Upper lobe of left lung (tissue), 6 donors: Measurements from ENCODE around the gene ANXA6. TPM values are rescaled to one million over a fixed set of nuclear protein-coding genes. Genes with fewer than 3 reads are reported as not detected.
A peak's percentile ranks its signal among the peaks of the same experiment; 100 is the strongest.
"Not testable (repeated sequence)": the region's sequence is repeated elsewhere in the genome, so short reads cannot be mapped to it uniquely, and the experiment has no call there.

Source experiments
- ATAC-seq, 2 donors: fragments of 200-7000 bp; cut with Tn5 transposase; one replicate each; pipeline ENCODE4 v1.9.1; 2022; ENCODE audit warnings: mild to moderate bottlenecking in 2 of 2, moderate library complexity in 2 of 2; ENCODE audit not compliant: low FRiP score in 2 of 2
- DNase-seq, 2 donors: peaks; one replicate each; pipeline ENCODE4 v3.0.0-alpha.2; 2019 to 2020
- H3K27ac ChIP-seq, 4 donors: fragments of 200-600 bp; sonication (generic); one replicate each; pipeline ENCODE4 v1.5.1; 2016 to 2019
- H3K27me3 ChIP-seq, 4 donors: fragments of 200-600 bp; sonication (generic); one replicate each; pipeline ENCODE4 v1.5.1; 2017 to 2019
- H3K36me3 ChIP-seq, 4 donors: fragments of 200-600 bp; sonication (generic); one replicate each; pipeline ENCODE4 v1.5.1; 2016 to 2019
- H3K4me1 ChIP-seq, 4 donors: fragments of 200-600 bp; sonication (generic); one replicate each; pipeline ENCODE4 v1.5.1; 2018 to 2019
- H3K4me3 ChIP-seq, 4 donors: fragments of 200-600 bp; sonication (generic); one replicate each; pipeline ENCODE4 v1.5.1; 2017 to 2019; ENCODE audit warnings: mild to moderate bottlenecking in 2 of 4, moderate library complexity in 1 of 4
- H3K9me3 ChIP-seq, 4 donors: fragments of 200-600 bp; sonication (generic); one replicate each; pipeline ENCODE4 v1.5.1; 2018 to 2019
- EP300 ChIP-seq, 4 donors: sonication (generic); formaldehyde crosslinking; IDR thresholded peaks; one replicate each; pipeline ENCODE4 v1.5.1; 2017; ENCODE audit warnings: antibody characterized with exemption in 4 of 4, control low read depth in 2 of 4
- POLR2A ChIP-seq, 4 donors: fragments of 450-650 bp; IDR thresholded peaks; one replicate each; pipeline ENCODE4 v1.5.1; 2016 to 2017; ENCODE audit warnings: antibody characterized with exemption in 4 of 4, mild to moderate bottlenecking in 2 of 4
- POLR2AphosphoS5 ChIP-seq, 2 donors: sonication (generic); formaldehyde crosslinking; IDR thresholded peaks; one replicate each; pipeline ENCODE4 v1.5.1; 2017; ENCODE audit warnings: antibody characterized with exemption in 2 of 2
- WGBS, 2 donors: methylation state at CpG; one replicate each; pipeline ENCODE4 v1.1.5; 2017 to 2018; 5-methylcytosine and 5-hydroxymethylcytosine counted together
- total RNA-seq, 6 donors: library from RNA; depleted of rRNA in 4 of 6; stranded (reverse); fragments of >200 nt in 4 of 6; gene quantifications; one replicate each; pipeline versions ENCODE4 v1.1.0 to v1.2.1, GENCODE V29; 2016 to 2021
- TF ChIP-seq, protein P1 (sequence below), 6 experiments: fragments of 450-650 bp in 4 of 6; fragments of 200-600 bp in 2 of 6; sonication (generic) in 2 of 6; IDR thresholded peaks; one replicate each; pipeline ENCODE4 v1.5.1; 2016 to 2019; ENCODE audit warnings: antibody characterized with exemption in 6 of 6
- donor health status: DM: no; HTN: no; CAD: no; lungs with moderate emphysema.
- donor health status: DM: no; HTN: yes; CAD: no; lungs with severe emphysema.

Gene ANXA6
- total RNA-seq, 6 donors from 2014 or later: 68.5 to 176 (median 84.5) TPM

DNA sequence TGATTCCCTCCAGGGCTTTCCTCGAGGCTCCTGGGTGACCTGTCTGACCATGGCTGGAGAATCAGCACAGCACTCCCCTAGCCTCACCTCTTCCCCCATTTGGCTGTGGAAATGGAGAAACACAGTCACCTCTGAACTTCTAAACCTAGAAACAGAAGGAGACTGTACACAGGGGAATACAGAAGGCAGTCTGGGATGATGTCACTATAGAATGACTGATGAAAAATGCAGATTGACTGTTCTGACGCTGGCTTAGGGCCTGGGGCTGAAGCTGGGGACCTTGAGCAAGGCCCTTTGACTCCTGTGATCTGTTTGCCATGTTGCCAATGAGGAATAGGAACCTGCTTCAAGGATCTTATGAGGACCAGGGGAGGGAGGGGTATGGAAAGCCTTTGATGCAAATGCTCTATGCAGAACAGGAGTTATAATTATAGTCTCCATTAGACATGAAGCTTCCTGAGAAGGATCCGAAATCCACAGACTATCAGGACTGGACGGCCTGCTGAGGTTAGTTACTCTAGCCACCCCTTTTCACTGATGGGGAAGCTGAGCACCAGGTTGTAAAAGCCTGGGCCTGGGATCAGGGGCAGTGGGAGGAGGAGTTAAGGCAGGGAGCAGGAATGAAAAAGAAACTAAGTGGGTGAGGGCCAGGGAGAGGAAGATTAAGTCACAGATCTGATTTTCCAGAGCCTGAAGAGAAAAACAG, 24.4 kb upstream of the ANXA6 start:
- Histone ChIP-seq H3K27ac (peak overlapping the region in 1 of 4 donors; percentile 5), H3K4me3 (no peak overlapping the region), H3K9me3 (no peaks in the 10 kb centered on the region), H3K4me1 (peaks cover 0 to 11% (median 5%) of the 10 kb centered on the region in 4 donors), H3K27me3 (no peaks in the 10 kb centered on the region), H3K36me3 (peaks cover 14 to 63% (median 46%) of the 10 kb centered on the region in 4 donors)
- WGBS, 2 donors: 85 to 89% methylated on average over 4 of the region's 4 CpGs
- DNase-seq (peak in 1 of 2 donors; percentile 3), ATAC-seq (no peak)
- TF ChIP-seq, protein P1, sequence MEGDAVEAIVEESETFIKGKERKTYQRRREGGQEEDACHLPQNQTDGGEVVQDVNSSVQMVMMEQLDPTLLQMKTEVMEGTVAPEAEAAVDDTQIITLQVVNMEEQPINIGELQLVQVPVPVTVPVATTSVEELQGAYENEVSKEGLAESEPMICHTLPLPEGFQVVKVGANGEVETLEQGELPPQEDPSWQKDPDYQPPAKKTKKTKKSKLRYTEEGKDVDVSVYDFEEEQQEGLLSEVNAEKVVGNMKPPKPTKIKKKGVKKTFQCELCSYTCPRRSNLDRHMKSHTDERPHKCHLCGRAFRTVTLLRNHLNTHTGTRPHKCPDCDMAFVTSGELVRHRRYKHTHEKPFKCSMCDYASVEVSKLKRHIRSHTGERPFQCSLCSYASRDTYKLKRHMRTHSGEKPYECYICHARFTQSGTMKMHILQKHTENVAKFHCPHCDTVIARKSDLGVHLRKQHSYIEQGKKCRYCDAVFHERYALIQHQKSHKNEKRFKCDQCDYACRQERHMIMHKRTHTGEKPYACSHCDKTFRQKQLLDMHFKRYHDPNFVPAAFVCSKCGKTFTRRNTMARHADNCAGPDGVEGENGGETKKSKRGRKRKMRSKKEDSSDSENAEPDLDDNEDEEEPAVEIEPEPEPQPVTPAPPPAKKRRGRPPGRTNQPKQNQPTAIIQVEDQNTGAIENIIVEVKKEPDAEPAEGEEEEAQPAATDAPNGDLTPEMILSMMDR (IDR thresholded peaks at IDR 0.05): no peak
- TF ChIP-seq POLR2A (IDR thresholded peaks at IDR 0.05) (no peak), EP300 (IDR thresholded peaks at IDR 0.05) (no peak), POLR2AphosphoS5 (IDR thresholded peaks at IDR 0.05) (no peak)

DNA sequence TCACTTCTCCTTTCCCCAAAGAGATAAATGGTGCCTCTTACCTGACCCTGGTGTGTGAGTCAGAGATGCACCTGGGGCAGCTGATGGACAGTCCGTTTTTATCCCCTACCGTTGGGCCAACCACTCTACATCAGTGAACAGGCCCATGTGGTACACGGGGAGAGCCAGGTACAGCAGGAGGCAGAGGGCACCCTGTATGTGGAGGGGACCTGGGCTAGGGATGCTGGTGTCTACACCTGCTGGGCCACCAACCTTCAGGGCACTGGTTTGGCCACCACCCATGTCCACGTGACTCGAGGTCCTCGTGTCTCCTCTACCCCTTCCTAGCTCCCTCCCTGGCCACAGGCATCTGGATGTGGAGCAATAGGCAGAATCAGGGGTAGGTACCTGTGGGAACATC, 22.7 kb upstream of the ANXA6 start:
- 87 to 95% methylated on average over 4 to 6 of the region's 6 CpGs for WGBS, 2 donors
- no peak for TF ChIP-seq POLR2AphosphoS5 (IDR thresholded peaks at IDR 0.05)
- no peak for TF ChIP-seq EP300 (IDR thresholded peaks at IDR 0.05)
- TF ChIP-seq, protein P1 (IDR thresholded peaks at IDR 0.05): no peak
- no peak for TF ChIP-seq POLR2A (IDR thresholded peaks at IDR 0.05)
- Histone ChIP-seq H3K36me3 (peaks cover 14 to 49% (median 35%) of the 10 kb centered on the region in 4 donors), H3K9me3 (no peaks in the 10 kb centered on the region), H3K4me3 (no peak overlapping the region), H3K27me3 (no peaks in the 10 kb centered on the region), H3K27ac (no peak overlapping the region), H3K4me1 (peaks cover 0 to 11% (median 5%) of the 10 kb centered on the region in 4 donors)
- ATAC-seq (no peak), DNase-seq (peak in 1 of 2 donors; percentile 16)

DNA sequence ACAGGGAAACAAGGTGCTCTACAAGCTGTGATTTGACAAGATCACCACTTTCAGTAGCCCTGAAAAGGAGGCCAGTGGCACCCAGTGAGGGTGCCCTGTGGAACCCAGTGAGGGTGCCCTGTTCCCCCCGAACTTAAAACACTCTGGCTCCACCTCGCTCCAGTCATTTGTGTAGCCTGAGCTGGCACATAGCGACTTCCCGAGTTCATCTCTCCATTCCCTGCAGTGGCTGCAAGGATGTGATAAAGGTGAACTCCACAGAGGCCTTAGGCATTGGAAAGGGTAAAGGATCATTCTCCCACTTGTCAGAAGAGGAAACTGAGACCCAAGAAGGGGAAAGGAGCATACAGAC, 21.9 kb upstream of the ANXA6 start:
- peaks cover 14 to 41% (median 30%) of the 10 kb centered on the region in 4 donors for H3K36me3 ChIP-seq
- peaks cover 0 to 9% (median 4%) of the 10 kb centered on the region in 4 donors for H3K4me1 ChIP-seq
- H3K4me3 ChIP-seq: no peak overlapping the region
- no peak for TF ChIP-seq POLR2A (IDR thresholded peaks at IDR 0.05)
- ATAC-seq (no peak), DNase-seq (peak in 1 of 2 donors; percentile 4)
- no peaks in the 10 kb centered on the region for H3K9me3 ChIP-seq
- no peaks in the 10 kb centered on the region for H3K27me3 ChIP-seq
- 91 to 100% methylated on average over 4 of the region's 4 CpGs for WGBS, 2 donors
- no peak overlapping the region for H3K27ac ChIP-seq

DNA sequence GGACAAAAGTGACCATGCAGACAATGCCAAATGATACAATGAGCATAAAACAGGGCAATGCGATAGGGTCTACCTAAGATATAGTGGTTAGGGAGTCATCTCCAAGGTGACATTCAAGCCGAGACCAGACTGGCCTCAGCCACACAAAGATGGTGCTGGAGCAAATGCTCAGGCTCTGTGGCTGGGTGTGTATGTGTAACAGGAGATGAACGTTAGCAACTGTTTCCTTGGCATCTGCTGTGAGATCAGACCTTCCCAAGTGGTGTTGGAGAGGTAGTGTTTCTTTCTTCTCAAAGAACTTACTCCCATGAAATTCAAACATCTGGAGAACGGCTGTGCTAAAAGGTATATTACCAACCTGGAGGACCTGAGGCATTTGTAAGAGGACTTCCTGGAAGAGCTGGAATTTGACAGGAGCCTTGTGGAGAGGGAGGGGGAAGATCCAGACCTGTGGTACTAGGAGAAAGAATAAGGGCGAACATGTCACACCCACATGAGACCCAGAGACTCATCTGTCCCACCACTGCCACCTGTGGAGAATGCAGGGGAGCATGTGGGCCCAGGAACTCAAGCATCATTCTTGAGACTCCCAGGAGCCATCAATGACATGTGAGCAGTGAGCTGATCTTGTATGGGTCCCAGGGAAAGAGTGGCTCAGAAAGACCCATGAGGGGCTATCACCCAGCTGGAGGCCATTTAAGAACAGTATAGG, 21.4 kb upstream of the ANXA6 start:
- 71 to 91% methylated on average over 5 of the region's 5 CpGs for WGBS, 2 donors
- TF ChIP-seq POLR2A (IDR thresholded peaks at IDR 0.05) (no peak), POLR2AphosphoS5 (IDR thresholded peaks at IDR 0.05) (no peak), EP300 (IDR thresholded peaks at IDR 0.05) (no peak)
- TF ChIP-seq, protein P1 (IDR thresholded peaks at IDR 0.05): no peak
- Histone ChIP-seq H3K4me1 (peaks cover 0 to 4% (median 2%) of the 10 kb centered on the region in 4 donors), H3K27ac (no peak overlapping the region), H3K27me3 (no peaks in the 10 kb centered on the region), H3K36me3 (peaks cover 14 to 35% (median 28%) of the 10 kb centered on the region in 4 donors), H3K9me3 (no peaks in the 10 kb centered on the region), H3K4me3 (no peak overlapping the region)
- peak in 1 of 2 donors; percentile 18 for DNase-seq
- no peak for ATAC-seq

DNA sequence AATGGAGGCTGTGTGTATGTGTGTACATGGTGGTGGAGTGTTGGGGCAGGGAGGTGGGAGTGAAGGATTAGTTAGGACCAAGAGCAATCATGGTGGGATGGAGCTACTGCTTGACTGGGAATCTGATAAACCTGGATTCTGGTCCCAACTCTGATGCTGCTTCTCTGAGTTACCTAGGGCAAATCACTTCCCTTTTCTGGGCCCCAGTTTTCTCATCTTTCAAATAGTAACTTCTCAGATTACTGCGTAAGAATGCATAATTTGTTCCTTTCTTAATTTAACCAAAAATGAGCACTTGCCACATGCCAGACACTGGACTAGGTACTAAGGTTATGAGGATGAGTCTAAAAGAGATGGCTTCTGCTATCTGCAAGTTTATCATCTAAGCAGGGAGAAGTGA, 20.8 kb upstream of the ANXA6 start:
- peak in 1 of 2 donors; percentile 12 for DNase-seq
- peaks cover 14 to 33% (median 25%) of the 10 kb centered on the region in 4 donors for H3K36me3 ChIP-seq
- no peaks in the 10 kb centered on the region for H3K9me3 ChIP-seq
- ATAC-seq: no peak
- 81 to 100% methylated on average over 1 of the region's 1 CpG for WGBS, 2 donors
- peaks cover 0 to 1% (median under 1%) of the 10 kb centered on the region in 4 donors for H3K4me1 ChIP-seq
- TF ChIP-seq EP300 (IDR thresholded peaks at IDR 0.05): no peak
- no peak for TF ChIP-seq POLR2A (IDR thresholded peaks at IDR 0.05)
- TF ChIP-seq POLR2AphosphoS5 (IDR thresholded peaks at IDR 0.05): no peak
- TF ChIP-seq, protein P1 (IDR thresholded peaks at IDR 0.05): no peak
- H3K27ac ChIP-seq: no peak overlapping the region
- no peaks in the 10 kb centered on the region for H3K27me3 ChIP-seq
- H3K4me3 ChIP-seq: no peak overlapping the region

DNA sequence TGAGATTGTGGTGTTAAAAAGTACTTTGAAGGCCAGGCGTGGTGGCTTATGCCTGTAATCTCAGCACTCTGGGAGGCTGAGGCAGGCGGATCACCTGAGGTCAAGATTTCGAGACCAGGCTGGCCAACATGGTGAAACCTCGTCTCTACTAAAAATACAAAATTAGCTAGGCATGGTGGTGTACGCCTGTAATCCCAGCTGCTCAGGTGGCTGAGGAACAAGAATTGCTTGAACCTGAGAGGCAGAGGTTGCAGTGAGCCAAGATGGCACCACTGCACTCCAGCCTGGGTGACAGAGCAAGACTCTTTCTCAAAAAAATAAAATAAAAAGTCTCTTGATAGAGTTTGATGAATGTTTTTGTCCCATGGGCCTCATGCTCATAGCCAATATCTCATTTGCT, 18.7 kb upstream of the ANXA6 start:
- WGBS, 2 donors: 69 to 100% methylated on average over 5 of the region's 5 CpGs
- H3K36me3 ChIP-seq: peaks cover 0 to 13% (median 11%) of the 10 kb centered on the region in 4 donors
- not testable (repeated sequence) for H3K4me1 ChIP-seq, H3K9me3 ChIP-seq, DNase-seq, H3K27me3 ChIP-seq, H3K27ac ChIP-seq, H3K4me3 ChIP-seq, ATAC-seq
